OCI-LY3 (cell line): ENCODE data around the gene IL17B.
"Not testable (repeated sequence)": the region's sequence is repeated elsewhere in the genome, so short reads cannot be mapped to it uniquely, and the experiment has no call there.

ENCODE experiments used
- H2AFZ ChIP-seq: fragments of 200-600, 300-600 bp; shearing (Covaris generic); 2 replicates; pipeline ENCODE4 v1.6.0; 2014; ENCODE audit warnings: antibody characterized with exemption, low read depth, low read length
- H3K27ac ChIP-seq: fragments of 200-600, 300-600 bp; sonication (generic); 2 replicates; pipeline ENCODE4 v1.5.1; 2014; ENCODE audit warnings: mild to moderate bottlenecking, low read length, moderate library complexity, mixed read lengths
- H3K27me3 ChIP-seq: fragments of 200-600, 300-600 bp; sonication (generic); 2 replicates; pipeline ENCODE4 v1.6.1; 2014; ENCODE audit warnings: low read depth, low read length, mixed read lengths
- H3K36me3 ChIP-seq: fragments of 200-600, 300-600 bp; sonication (generic); replicated peaks from 2 replicates; pipeline ENCODE3; 2014; ENCODE audit warnings: low read depth, low read length, mixed read lengths
- H3K4me1 ChIP-seq: fragments of 300-600, 200-600 bp; sonication (generic); 2 replicates; pipeline ENCODE4 v1.6.1; 2014; ENCODE audit warnings: low read length, mixed read lengths
- H3K4me2 ChIP-seq: fragments of 200-600, 300-600 bp; sonication (generic); 2 replicates; pipeline ENCODE4 v1.6.1; 2014; ENCODE audit warnings: low read length, mixed read lengths
- H3K4me3 ChIP-seq: fragments of 300-600, 200-600 bp; sonication (generic); 2 replicates; pipeline ENCODE4 v1.5.1; 2014; ENCODE audit warnings: antibody characterized with exemption, mild to moderate bottlenecking, low read length, moderate library complexity
- H3K79me2 ChIP-seq: fragments of 300-600, 200-600 bp; shearing (Covaris generic); 2 replicates; pipeline ENCODE4 v1.6.1; 2014; ENCODE audit warnings: mild to moderate bottlenecking, low read length, mixed read lengths
- H3K9ac ChIP-seq: fragments of 300-600, 200-600 bp; shearing (Covaris generic); 2 replicates; pipeline ENCODE4 v1.6.0; 2014; ENCODE audit warnings: mild to moderate bottlenecking, low read length, moderate library complexity
- H3K9me3 ChIP-seq: fragments of 200-600, 300-600 bp; shearing (Covaris generic); 2 replicates; pipeline ENCODE4 v1.6.1; 2014; ENCODE audit warnings: low read length, mixed read lengths; ENCODE audit not compliant: insufficient read depth
- H4K20me1 ChIP-seq: fragments of 200-600, 300-600 bp; sonication (generic); 2 replicates; pipeline ENCODE4 v1.6.1; 2016; ENCODE audit warnings: low read length, mixed read lengths; ENCODE audit not compliant: insufficient read depth
- EZH2phosphoT487 ChIP-seq: fragments of 200-600 bp; shearing (Covaris generic); IDR thresholded peaks from 2 replicates; pipeline ENCODE4 v1.6.1; 2018; ENCODE audit warnings: antibody characterized with exemption, mixed run types, low read depth
- TF ChIP-seq, protein P1 (sequence below): fragments of 200-600, 300-600 bp; sonication (generic); IDR thresholded peaks from 2 replicates; pipeline ENCODE4 v1.5.1; 2014; ENCODE audit warnings: antibody characterized with exemption, low read length, low read depth

The IL17B gene

DNA sequence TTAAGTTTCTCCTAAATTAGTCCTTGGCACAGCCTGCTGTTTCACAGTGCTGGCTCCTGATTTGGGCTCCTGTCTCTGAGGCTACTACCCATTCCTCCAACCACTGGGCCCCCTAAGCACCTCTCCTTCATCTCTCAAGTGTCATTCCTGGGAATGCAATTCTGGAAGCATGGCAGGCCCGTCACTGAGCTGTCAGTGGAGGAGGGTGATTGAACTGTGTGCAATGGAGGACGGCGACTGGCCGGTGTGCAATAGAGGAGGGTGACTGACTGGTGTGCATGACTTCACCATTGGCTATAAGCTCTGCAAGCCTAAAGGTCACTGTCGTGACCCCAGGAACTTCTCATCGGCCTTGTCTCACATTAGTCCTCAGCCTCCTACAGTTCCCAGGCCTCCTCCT is 12.4 kb upstream of the IL17B start:
- Histone ChIP-seq H3K79me2 (no peaks in the 10 kb centered on the region), H2AFZ (no peak overlapping the region), H3K4me1 (no peaks in the 10 kb centered on the region), H3K4me3 (no peak overlapping the region), H3K9ac (no peak overlapping the region), H3K9me3 (no peaks in the 10 kb centered on the region), H3K4me2 (no peak overlapping the region), H3K27me3 (no peaks in the 10 kb centered on the region), H3K27ac (no peak overlapping the region), H3K36me3 (no peaks in the 10 kb centered on the region), H4K20me1 (no peaks in the 10 kb centered on the region)
- TF ChIP-seq, protein P1, sequence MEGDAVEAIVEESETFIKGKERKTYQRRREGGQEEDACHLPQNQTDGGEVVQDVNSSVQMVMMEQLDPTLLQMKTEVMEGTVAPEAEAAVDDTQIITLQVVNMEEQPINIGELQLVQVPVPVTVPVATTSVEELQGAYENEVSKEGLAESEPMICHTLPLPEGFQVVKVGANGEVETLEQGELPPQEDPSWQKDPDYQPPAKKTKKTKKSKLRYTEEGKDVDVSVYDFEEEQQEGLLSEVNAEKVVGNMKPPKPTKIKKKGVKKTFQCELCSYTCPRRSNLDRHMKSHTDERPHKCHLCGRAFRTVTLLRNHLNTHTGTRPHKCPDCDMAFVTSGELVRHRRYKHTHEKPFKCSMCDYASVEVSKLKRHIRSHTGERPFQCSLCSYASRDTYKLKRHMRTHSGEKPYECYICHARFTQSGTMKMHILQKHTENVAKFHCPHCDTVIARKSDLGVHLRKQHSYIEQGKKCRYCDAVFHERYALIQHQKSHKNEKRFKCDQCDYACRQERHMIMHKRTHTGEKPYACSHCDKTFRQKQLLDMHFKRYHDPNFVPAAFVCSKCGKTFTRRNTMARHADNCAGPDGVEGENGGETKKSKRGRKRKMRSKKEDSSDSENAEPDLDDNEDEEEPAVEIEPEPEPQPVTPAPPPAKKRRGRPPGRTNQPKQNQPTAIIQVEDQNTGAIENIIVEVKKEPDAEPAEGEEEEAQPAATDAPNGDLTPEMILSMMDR, result no peak
- TF ChIP-seq EZH2phosphoT487, result no peak

DNA sequence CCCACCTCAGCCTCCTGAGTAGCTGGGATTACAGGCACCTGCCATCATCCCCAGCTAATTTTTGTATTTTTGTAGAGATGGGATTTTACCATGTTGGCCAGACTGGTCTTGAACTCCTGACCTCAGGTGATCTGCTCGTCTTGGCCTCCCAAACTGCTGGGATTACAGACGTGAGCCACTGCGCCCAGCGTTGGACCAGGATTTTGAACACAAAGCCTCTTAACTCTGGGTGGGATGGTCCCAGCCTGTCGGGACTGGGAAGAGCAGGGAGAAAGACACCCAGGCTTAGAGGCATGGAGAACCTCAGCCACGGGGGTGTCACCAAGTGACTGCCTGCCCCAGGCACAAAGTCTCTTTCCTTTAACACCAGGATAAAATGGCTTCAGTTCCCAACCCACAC is 12.0 kb upstream of the IL17B start:
- not testable (repeated sequence) for H3K27ac ChIP-seq, H3K36me3 ChIP-seq, H3K4me3 ChIP-seq, H4K20me1 ChIP-seq, H3K9ac ChIP-seq, H3K27me3 ChIP-seq, H3K4me2 ChIP-seq, H3K9me3 ChIP-seq, H2AFZ ChIP-seq, H3K79me2 ChIP-seq, H3K4me1 ChIP-seq

DNA sequence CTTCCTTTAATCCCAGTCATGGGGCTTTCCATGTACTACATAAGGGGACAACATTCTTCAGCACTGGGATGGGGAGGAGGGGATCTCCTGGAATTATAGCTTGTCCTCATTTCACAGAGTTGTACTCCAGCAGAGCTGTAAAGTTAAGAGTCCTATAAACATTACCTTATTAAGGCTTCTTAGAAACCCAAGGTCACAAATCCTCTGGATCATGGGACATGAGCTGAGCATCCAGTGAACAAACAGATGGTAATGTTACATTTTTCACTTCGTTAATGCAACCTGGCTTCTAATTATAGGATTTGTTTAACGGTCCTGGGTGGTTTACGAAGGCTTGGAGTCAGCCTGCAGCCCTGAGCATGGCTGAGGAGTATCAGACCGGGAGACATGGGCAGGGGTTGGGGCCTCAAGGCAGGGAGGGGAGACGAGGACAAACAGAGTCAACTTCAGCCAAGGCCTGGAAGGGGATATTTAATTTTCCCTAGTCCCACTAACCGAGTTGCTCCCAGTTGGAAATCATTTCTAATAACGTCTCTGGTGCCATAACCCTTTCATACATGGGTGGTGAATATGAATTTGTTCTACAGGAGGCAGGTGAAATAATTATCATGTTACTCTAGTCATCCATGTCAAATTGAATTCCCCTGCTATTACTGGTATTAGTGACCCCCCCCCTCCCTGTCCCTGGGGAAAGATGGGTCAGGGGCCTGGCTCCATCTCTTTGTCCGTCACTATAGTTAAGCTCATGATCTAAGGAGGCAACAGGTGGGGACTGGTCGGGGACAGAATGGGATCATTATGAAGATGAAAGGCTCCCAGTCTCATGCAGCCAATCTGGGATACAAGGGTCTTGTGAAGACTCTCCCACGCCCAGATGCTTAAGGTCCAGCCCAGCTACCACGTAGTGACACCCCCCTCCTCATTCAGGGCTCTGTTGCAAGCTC is 10.7 kb upstream of the IL17B start:
- H3K4me3 ChIP-seq, result no peak overlapping the region
- H3K27ac ChIP-seq, result no peak overlapping the region
- no peaks in the 10 kb centered on the region for H3K4me1 ChIP-seq
- no peak for TF ChIP-seq EZH2phosphoT487
- TF ChIP-seq, protein P1, result no peak
- no peak overlapping the region for H2AFZ ChIP-seq
- no peaks in the 10 kb centered on the region for H4K20me1 ChIP-seq
- no peaks in the 10 kb centered on the region for H3K27me3 ChIP-seq
- H3K9ac ChIP-seq, result no peak overlapping the region
- H3K36me3 ChIP-seq, result no peaks in the 10 kb centered on the region
- H3K79me2 ChIP-seq, result no peaks in the 10 kb centered on the region
- H3K4me2 ChIP-seq, result no peak overlapping the region
- H3K9me3 ChIP-seq, result no peaks in the 10 kb centered on the region

DNA sequence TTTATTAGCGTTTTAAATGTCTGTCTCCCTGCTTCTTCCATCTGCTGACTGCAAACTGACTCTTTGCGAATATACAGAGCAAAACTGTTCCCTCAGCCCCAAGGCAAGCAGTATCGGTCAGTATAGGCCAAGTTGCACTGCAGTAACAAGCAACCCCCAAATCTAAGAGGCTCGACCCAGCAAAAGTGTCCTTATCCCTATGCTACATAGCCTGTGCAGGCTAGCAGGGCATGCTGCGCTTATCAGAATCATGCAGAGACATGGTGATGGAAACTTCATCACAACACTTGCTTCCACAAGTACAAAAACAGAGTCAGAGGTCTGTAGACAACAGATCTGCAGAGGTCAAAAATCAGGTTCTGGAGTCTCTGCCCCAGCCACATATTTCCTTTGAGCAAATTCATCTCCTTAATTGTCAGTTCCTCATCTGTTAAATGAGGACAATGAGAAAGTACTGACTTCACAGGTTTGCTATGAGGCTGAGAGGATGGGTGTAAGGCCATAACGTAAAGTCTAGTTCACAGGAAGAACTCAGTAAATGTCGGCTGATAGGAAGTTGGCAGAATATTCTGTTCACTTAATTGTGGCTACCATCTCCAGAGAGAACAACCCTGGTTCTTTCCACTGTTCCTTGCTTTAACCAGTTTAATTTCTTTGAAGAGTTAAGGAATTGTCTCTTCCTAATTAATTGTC is 9.6 kb upstream of the IL17B start:
- no peaks in the 10 kb centered on the region for H3K79me2 ChIP-seq
- no peak overlapping the region for H3K4me3 ChIP-seq
- H3K9ac ChIP-seq, result no peak overlapping the region
- H3K4me1 ChIP-seq, result no peaks in the 10 kb centered on the region
- TF ChIP-seq EZH2phosphoT487, result no peak
- TF ChIP-seq, protein P1, result no peak
- no peak overlapping the region for H3K4me2 ChIP-seq
- no peaks in the 10 kb centered on the region for H3K27me3 ChIP-seq
- no peak overlapping the region for H2AFZ ChIP-seq
- no peaks in the 10 kb centered on the region for H3K9me3 ChIP-seq
- no peaks in the 10 kb centered on the region for H3K36me3 ChIP-seq
- H3K27ac ChIP-seq, result no peak overlapping the region
- H4K20me1 ChIP-seq, result no peaks in the 10 kb centered on the region
